Embryonic facial prominence (tissue), 1 donor: ENCODE data around the gene TCHP.
A peak's percentile ranks its signal among the peaks of the same experiment; 100 is the strongest.
"Not testable (repeated sequence)": the region's sequence is repeated elsewhere in the genome, so short reads cannot be mapped to it uniquely, and the experiment has no call there.

Experiments used
- DNase-seq: peaks from one replicate; pipeline ENCODE4 v3.0.0-alpha.2; 2016; ENCODE audit errors: extremely low spot score

TCHP gene

DNA sequence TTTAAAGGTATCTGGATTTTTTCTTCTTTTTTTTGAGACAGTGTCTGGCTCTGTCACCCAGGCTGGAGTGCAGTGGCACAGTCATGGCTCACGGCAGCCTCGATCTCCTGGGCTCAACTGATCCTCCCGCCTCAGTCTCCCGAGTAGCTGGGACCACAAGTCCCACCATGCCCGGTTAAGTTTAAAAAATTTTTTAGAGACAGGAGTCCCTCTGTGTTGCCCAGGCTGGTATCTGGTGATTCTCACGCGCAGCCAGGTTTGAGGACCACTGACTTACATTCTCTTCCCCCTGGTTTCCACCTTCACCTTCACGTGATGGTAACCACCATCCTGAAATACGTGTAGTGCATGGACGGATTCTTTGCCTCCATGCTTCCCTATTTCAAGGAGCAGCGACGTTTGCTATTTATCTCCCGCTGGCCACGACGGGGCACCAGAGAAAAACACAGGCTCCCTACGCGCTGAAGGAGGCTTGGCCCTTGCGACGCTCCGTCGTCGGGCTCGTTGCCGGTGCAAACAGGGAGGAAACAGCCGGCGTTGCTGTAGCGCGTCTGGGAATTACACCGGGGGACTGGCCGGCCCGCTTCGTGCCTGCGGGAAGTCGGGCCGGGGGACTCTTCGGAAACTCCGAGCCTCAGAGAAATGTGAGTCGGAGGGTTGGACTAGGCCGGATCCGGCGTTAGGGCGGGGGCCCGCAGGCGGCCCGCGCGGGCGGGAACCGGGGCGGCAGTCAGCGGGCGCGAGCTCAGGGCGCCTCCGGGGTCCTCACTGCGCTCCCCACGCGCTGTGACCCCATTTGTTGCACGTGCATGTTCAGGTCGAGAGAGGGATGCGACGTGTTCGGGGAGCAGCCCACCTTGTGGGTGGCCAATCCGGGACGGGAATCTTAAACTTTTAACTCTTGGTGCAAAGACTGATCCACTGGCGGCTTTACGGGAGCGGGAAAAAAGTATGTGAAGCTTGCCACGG, at the start of gene TCHP:
TSS of gene TCHP (plus strand) at position 492 of the 969 bp plus-strand sequence. CDS start 2,753 bp downstream, outside the sequence.
- peak; percentile 87 for DNase-seq

GRCh38 chr12:109850518-109850917, 49.6 kb upstream of the TCHP start:
- not testable (repeated sequence) for DNase-seq

DNA sequence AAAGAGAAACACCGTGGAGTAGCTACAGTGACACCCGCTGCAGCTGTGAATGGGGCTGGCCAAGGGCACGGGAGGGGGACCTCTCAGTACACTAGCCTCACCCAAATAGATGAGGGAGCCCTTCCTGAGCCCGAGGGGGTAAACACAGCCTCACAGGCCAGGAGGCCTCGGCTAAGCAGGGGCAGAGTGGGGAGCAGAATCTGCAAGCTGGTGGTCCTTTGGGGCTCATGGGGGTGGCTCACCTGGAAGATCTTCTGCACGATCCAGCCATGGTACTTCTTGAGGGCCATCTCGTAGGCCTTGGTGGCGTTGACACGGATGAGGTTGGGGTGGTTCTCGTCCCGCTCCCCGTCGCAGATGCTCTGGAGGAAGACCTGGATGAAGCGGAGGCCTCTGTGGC, 44.7 kb upstream of the TCHP start:
- no peak for DNase-seq

- no peak for DNase-seq
Observed at GRCh38 chr12:109857715-109858114, 42.4 kb upstream of the TCHP start.

DNA sequence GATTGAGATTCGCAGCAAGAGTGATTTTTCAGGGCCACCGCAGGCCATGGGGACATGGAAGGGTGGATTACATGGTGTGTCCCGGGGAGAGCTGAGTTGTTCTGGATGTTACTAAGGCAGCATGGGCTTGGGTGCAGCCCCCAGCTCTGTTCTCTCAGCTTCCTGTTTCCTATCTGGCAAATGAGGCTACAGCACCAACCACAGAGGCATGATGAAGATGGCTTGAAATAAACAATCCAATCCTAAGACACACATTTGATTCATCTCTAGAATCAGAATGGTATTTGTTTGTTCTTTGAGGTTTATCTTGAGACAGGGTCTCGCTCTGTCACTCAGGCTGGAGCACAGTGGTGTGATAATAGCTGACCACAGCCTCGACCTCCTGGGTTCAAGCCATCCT, 41.3 kb upstream of the TCHP start:
- no peak for DNase-seq

- DNase-seq = no peak
Observed at GRCh38 chr12:109860977-109861376, 39.1 kb upstream of the TCHP start.

GRCh38 chr12:109861689-109862314, 38.3 kb upstream of the TCHP start:
- no peak for DNase-seq

DNA sequence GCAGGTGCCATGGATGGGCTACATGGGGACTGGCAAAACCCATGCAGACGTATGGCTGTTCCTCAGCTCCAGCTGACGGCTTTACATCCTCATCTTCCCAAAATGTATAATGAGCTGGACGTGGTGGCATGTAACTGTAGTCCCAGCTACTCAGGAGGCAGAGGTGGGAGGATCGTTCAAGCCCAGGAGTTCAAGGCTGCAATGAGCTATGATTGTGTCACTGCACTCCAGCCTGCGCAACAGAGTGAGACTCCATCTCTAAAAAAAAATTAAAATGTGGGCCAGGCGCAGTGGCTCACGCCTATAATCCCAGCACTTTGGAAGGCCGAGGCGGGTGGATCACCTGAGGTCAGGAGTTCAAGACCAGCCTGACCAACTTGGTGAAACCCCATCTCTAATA, 37.6 kb upstream of the TCHP start:
- DNase-seq = not testable (repeated sequence)

- DNase-seq = no peak
Observed at GRCh38 chr12:109863847-109864712, 36.0 kb upstream of the TCHP start.

DNA sequence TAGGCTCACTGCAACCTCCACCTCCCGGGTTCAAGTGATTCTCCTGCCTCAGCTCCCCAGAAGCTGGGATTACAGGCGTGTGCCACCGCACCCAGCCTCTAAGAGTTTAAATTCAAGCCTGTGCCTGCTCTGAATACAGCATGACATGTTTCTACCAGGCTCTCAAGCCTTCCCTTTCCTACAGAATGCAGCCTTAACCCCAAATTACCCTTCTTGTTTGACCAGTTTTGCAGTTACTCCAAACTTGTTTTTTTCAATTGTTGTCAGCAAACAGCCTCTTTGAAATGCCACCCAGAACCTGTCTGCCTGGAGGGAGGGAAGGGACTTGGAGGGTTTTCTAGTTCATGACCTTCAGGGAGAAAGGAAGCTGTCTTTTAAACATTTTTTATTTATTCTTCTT, 35.2 kb upstream of the TCHP start:
- peak; percentile 37 for DNase-seq

GRCh38 chr12:109868182-109869051, 31.7 kb upstream of the TCHP start:
- DNase-seq = no peak

DNA sequence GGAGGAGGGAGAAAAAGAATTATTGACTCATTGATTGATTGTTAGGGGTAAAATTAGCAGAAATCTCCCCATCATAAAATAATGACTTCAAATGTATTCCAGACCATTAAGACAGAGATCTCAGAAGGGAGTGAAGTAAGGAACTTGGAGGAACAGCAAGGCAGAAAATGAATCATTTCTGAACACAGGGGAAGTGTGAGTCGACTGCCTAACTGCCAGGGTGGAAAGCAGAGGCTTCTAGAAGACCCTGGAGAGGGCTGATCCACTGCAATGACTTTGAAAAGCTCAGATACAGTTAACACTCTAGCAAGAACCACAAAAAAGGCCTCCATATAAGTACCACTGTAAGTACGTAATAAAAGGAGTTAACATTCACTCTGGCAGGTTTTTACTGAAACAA, 29.4 kb upstream of the TCHP start:
- no peak for DNase-seq

DNA sequence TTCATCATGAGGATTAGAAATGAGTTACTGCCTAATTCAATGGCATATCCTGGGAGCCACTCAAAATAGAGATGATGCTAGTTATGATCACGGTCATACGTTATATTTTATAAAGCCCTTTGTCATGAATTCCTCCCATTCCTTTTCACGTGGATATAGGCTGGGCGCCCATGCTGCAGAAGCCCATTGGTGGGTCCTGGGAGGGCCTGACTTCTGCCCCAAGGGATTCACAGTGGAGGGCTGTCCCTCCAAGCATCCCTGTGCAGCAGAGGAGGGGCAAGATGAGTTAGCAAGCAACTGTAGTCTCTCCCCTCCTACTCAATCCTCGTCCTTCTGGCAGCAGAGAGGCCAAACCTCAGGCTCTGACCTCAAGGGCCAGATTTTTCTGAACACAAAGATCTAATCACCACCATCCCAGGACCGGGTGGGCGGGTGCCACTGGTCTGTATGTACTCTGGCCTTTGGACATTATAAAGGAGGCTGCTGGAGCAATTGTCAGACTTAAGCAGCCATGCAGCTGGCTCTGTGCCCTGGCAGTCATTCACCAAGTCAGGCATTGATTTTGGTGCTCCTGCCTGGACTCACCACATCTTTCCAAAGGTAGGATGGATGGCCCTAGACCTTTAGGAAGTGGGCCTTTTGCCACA, 28.3 kb upstream of the TCHP start:
- DNase-seq = no peak

DNA sequence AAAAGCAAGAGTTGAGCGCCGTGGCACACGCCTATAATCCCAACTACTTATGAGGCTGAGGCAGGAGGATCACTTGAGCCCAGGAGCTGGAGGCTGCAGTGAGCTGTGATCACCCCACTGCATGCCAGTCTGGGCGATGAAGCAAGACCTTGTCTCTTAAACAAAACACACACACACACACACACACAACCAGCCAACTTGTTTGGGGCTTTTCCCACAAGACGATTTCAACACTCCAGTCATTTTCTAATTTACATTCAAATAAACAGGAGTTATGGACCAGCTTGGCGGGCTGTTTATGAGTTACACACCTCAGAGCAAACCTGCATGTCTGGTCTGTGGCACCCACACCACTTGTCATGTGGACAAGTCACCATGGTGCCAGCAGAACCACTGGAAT, 26.4 kb upstream of the TCHP start:
- DNase-seq = no peak

DNA sequence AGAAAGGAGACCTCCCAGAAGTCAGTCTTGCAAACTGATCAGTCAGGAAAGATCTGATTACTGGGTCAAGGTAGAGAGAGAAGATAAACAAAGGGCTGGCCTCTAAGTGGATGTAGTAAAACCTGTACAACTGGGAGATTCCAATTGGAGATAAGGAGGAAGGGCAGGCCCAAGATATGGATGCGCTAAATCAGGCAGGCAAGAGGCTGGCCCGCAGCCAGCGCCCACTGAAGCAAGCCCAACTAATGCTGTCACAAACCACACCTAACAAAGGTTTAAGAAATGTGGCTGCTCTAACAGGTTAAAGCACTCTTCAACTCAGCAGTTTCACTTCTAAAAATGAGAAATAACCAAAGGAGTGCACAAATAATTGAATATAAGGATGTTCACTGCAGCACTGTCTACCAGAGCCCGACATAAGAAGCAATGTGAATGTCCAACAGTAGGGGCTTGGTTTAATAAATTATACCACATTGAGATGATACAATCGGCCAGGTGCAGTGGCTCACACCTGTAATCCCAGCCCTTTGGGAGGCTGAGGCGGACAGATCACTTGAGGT, 24.4 kb upstream of the TCHP start:
- no peak for DNase-seq

- no peak for DNase-seq
Observed at GRCh38 chr12:109876406-109876805, 23.7 kb upstream of the TCHP start.

DNA sequence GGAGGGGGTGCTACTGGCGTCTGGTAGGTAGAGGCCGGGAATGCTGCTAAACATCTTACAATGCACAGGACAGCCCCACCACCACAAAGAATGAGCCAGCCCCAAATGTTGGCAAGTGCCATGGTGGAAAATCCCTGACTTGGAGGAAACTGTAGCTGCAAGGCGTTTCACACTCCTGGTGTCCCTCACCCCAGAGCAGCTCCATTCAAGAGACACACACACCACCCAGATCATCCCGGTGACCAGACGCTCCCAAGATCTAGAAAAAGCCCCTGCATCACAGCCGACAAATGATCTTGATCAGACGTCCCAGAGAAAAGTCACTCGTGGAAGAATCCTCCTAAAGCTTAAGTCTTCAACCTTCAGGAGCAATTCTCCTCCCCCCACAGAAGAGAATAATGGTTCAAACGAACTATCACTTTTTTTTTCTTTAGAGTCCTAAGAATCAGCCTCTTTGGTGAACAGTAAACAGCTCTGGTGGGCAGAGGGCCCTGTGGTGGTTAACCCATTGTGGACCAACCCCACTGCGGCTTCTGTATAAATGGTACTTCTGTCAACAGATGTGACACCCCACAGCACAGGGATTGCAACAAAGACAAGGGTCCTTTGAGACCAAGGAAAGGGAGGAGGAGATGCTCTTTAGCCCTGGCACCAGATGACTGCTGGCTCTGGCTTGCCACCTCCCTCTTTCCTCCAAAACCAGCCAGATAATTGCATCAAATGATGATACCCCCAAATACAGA, 22.4 kb upstream of the TCHP start:
- no peak for DNase-seq

DNA sequence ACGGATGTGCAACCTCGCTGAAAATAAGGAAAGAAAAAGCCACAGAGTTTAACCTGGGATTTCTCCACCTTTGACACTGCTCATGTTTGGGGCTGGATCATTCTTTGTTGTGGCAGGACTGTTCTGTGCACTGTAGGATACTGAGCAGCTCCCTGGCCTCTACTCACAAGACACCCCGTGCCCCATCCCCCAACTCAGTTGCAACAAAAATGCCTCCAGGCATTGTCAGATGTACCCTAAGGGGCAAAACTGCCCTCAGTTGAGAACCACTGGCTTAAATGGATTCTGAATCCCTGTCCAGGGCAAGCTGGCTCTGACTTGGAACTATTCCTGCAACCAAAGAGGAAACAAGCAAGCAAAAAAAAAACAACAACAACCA, 21.8 kb upstream of the TCHP start:
- no peak for DNase-seq

DNA sequence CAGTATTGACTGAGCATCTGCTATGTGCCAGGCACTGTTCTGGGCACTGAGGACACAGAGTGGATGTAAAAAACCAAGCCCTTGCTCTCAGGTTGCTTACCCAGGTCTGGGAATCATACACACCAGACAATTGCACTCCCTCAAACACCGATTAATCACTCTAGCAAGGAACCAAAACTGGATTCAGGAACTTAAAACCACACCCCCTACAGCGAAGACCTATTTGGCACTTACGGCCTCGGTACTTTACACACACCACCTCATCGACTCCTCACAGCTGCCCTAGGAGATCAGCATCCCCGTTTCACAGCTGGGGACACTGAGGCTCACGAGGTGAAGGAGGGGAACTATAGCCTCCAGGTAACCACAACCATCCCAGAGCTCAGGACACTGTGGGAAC, 21.3 kb upstream of the TCHP start:
- no peak for DNase-seq
